Tibial nerve (tissue), 4 donors: Measurements from ENCODE around the gene XYLT1. TPM values are rescaled to one million over a fixed set of nuclear protein-coding genes. Genes with fewer than 3 reads are reported as not detected.

Source experiments
- DNase-seq, 2 donors: peaks; one replicate each; pipeline ENCODE4 v3.0.0-alpha.2; 2019; ENCODE audit warnings: low spot score in 2 of 2
- H3K27ac ChIP-seq, 4 donors: fragments of 200-600 bp; sonication (generic) in 3 of 4; one replicate each; pipeline ENCODE4 v1.5.1; 2017 to 2019; ENCODE audit warnings: mild to moderate bottlenecking in 1 of 4
- H3K27me3 ChIP-seq, 2 donors: fragments of 200-600 bp; sonication (generic) in 1 of 2; one replicate each; pipeline versions ENCODE4 v1.5.1 to v1.6.0; 2017 to 2019
- H3K36me3 ChIP-seq, 3 donors: fragments of 200-600 bp; sonication (generic); one replicate each; pipeline ENCODE4 v1.5.1; 2018 to 2019
- H3K4me1 ChIP-seq, 4 donors: fragments of 200-600 bp; sonication (generic) in 3 of 4; one replicate each; pipeline ENCODE4 v1.5.1; 2017 to 2019
- H3K4me3 ChIP-seq, 4 donors: fragments of 200-600 bp; sonication (generic) in 3 of 4; one replicate each; pipeline ENCODE4 v1.5.1; 2017 to 2019; ENCODE audit warnings: mild to moderate bottlenecking in 1 of 4, moderate library complexity in 1 of 4
- H3K9me3 ChIP-seq, 4 donors: fragments of 200-600 bp; sonication (generic) in 3 of 4; one replicate each; pipeline ENCODE4 v1.5.1; 2017 to 2019
- EP300 ChIP-seq, 2 donors: sonication (generic); formaldehyde crosslinking; IDR thresholded peaks; one replicate each; pipeline ENCODE4 v1.6.1; 2017; ENCODE audit warnings: antibody characterized with exemption in 2 of 2, mild to moderate bottlenecking in 1 of 2
- POLR2A ChIP-seq, 2 donors: fragments of 450-650 bp; IDR thresholded peaks; one replicate each; pipeline ENCODE4 v1.6.1; 2017; ENCODE audit warnings: antibody characterized with exemption in 2 of 2, mild to moderate bottlenecking in 2 of 2, moderate library complexity in 2 of 2
- WGBS, 2 donors: methylation state at CpG; one replicate each; pipeline ENCODE4 v1.1.5; 2018; 5-methylcytosine and 5-hydroxymethylcytosine counted together
- total RNA-seq, 4 donors: library from RNA; depleted of rRNA; stranded (reverse); fragments of >200 nt; gene quantifications; one replicate each; pipeline ENCODE4 v1.1.0, GENCODE V29; 2016
- TF ChIP-seq, protein P1 (sequence below), 5 experiments: fragments of 200-600 bp in 3 of 5; fragments of 450-650 bp in 2 of 5; sonication (generic) in 3 of 5; IDR thresholded peaks; one replicate each; pipeline ENCODE4 v1.5.1; 2016 to 2019; ENCODE audit warnings: antibody characterized with exemption in 5 of 5, mild to moderate bottlenecking in 3 of 5, moderate library complexity in 2 of 5

The XYLT1 gene
- total RNA-seq, 4 donors from 2014 or later = 13.8 to 23.1 (median 14.8) TPM

DNA sequence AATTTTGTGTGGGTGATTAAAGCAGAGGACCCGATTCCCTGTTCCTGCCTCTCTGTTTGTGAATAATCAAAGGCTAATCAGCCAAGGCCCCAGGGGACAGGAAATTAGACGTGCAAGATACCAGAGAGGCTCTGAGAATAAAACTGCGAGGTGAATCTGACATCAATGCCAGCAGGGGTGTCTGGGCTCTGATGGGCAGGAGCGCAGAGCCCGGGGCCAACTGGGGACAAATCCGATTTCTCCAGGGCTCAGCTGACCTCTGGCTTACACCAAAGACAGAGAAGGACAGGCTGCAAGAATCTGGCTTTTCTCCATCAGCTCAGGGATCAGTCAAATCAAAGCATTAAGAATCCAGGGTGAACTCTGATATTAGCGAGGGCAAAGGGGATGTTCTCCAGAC lies 174.3 kb downstream of the XYLT1 start:
- no peak for DNase-seq
- Histone ChIP-seq H3K27me3 (no peaks in the 10 kb centered on the region), H3K36me3 (no peaks in the 10 kb centered on the region), H3K4me1 (peaks cover 0 to 32% (median 3%) of the 10 kb centered on the region in 4 donors), H3K9me3 (no peaks in the 10 kb centered on the region), H3K4me3 (no peak overlapping the region), H3K27ac (no peak overlapping the region)
- TF ChIP-seq POLR2A (IDR thresholded peaks at IDR 0.05) = no peak
- TF ChIP-seq, protein P1, sequence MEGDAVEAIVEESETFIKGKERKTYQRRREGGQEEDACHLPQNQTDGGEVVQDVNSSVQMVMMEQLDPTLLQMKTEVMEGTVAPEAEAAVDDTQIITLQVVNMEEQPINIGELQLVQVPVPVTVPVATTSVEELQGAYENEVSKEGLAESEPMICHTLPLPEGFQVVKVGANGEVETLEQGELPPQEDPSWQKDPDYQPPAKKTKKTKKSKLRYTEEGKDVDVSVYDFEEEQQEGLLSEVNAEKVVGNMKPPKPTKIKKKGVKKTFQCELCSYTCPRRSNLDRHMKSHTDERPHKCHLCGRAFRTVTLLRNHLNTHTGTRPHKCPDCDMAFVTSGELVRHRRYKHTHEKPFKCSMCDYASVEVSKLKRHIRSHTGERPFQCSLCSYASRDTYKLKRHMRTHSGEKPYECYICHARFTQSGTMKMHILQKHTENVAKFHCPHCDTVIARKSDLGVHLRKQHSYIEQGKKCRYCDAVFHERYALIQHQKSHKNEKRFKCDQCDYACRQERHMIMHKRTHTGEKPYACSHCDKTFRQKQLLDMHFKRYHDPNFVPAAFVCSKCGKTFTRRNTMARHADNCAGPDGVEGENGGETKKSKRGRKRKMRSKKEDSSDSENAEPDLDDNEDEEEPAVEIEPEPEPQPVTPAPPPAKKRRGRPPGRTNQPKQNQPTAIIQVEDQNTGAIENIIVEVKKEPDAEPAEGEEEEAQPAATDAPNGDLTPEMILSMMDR (IDR thresholded peaks at IDR 0.05) = no peak
- TF ChIP-seq EP300 (IDR thresholded peaks at IDR 0.05) = no peak
- 64 to 69% methylated on average over 7 of the region's 7 CpGs for WGBS, 2 donors

DNA sequence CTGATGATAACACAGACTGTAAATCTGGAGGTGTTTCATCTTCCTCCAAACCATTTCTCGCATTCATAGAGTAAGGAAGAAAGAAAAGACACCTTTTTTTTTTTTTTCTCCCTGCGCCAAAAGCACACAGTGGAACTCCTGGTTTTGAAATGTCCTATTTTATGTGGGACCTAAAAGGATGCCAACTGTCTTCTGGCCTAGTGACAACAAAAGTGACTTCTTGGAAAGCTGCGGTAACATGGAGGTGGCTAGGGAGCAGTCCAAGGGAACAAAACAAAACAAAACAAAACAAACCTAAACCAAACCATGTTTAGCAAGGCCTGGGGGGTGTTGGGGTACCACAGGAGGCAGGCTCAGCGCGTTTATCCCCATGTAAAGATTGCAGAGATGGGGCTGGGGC lies 174.8 kb downstream of the XYLT1 start:
- TF ChIP-seq EP300 (IDR thresholded peaks at IDR 0.05) (peak in 1 of 2 donors; percentile 10), POLR2A (IDR thresholded peaks at IDR 0.05) (no peak)
- 67 to 77% methylated on average over 5 of the region's 5 CpGs for WGBS, 2 donors
- H3K4me3 ChIP-seq = no peak overlapping the region
- no peaks in the 10 kb centered on the region for H3K36me3 ChIP-seq
- peak in 1 of 2 donors; percentile 41 for DNase-seq
- H3K4me1 ChIP-seq = peaks cover 0 to 37% (median 3%) of the 10 kb centered on the region in 4 donors
- no peaks in the 10 kb centered on the region for H3K27me3 ChIP-seq
- no peak overlapping the region for H3K27ac ChIP-seq
- H3K9me3 ChIP-seq = no peaks in the 10 kb centered on the region

DNA sequence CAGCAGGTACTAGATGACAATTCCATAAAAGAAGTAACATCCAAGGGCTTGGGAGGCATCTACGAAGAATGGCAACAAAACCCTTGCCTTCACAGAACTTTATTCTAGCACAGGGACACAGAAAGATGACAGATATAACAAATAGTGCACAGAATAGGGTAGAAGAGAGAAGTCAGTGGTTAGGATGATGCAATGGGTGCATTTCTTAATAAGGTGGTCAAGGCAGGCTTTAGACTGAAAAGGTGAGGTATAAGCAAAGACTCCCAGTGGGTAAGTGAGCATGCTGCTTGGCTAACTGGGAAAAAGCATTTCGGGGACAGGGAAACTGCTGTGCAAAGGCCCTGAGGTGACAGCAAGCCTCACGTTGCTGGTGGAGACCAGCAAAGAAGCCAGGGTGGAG lies 175.9 kb downstream of the XYLT1 start:
- WGBS, 2 donors = 93 to 94% methylated on average over 3 of the region's 3 CpGs
- Histone ChIP-seq H3K36me3 (no peaks in the 10 kb centered on the region), H3K4me1 (peaks cover 0 to 40% (median 3%) of the 10 kb centered on the region in 4 donors), H3K27me3 (no peaks in the 10 kb centered on the region), H3K4me3 (no peak overlapping the region), H3K27ac (no peak overlapping the region), H3K9me3 (no peaks in the 10 kb centered on the region)
- TF ChIP-seq, protein P1 (IDR thresholded peaks at IDR 0.05) = no peak
- DNase-seq = no peak

DNA sequence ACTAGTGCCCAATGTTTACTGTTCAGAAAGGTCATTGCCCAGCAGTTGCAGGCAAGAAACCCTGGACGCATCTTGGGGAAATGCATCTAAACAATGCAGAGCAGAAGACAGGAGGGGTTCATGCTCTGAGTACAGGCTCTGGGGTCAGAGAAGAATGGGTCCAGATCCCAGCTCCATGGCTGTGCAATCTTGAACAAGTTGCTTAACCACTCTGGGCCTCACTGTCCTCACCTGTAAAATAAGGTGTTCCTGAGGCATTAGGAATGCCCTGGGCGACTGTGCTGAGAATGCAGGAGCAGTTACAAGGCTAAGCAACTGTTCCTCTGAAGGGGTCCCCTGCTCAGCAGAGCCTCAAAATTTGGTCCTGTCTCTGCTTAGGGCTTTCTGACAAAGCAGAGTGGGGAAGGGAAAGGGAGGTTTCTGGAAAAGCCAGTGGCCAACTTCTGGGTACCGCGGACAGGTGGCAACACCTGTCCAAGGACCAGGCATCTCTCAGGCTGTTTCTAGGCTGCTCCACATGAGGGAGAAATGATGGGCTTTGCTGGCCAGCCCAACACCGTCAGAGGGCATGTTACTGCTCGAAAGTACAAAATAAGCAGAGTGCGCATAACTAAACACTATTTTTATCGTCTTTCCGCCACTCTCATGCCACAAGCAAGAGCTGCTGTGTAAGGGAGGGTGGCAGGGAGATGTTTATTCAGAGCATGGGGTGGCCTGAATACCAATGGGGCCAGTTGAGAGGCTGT lies 176.8 kb downstream of the XYLT1 start:
- 83 to 85% methylated on average over 9 of the region's 9 CpGs for WGBS, 2 donors
- H3K4me3 ChIP-seq = no peak overlapping the region
- no peaks in the 10 kb centered on the region for H3K27me3 ChIP-seq
- no peak for DNase-seq
- H3K36me3 ChIP-seq = no peaks in the 10 kb centered on the region
- H3K4me1 ChIP-seq = peaks cover 0 to 33% (median 3%) of the 10 kb centered on the region in 4 donors
- H3K27ac ChIP-seq = no peak overlapping the region
- H3K9me3 ChIP-seq = no peaks in the 10 kb centered on the region
- TF ChIP-seq, protein P1 (IDR thresholded peaks at IDR 0.05) = no peak
- TF ChIP-seq POLR2A (IDR thresholded peaks at IDR 0.05) (no peak), EP300 (IDR thresholded peaks at IDR 0.05) (no peak)

DNA sequence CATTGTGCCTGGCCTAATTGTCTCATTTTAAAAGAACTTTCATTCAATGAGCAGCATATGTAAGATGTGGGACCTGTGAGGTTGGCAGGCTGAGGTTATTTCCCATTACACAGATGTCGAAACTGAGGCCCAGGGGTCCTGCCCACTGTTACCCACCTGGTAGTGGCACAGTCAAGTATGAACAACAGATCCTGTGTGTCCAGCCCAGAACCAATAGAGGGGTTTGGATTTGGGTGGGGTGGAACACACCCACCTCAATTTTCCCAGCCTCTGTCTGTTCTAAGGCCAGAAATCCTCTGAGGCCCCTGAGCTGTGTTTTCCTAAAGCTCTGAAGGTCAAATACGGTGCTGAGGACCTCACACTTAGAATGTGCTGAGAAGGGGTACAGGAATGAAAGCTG lies 179.5 kb downstream of the XYLT1 start:
- peak overlapping the region in 1 of 4 donors; percentile 25 for H3K27ac ChIP-seq
- TF ChIP-seq EP300 (IDR thresholded peaks at IDR 0.05) = no peak
- TF ChIP-seq POLR2A (IDR thresholded peaks at IDR 0.05) = no peak
- TF ChIP-seq, protein P1 (IDR thresholded peaks at IDR 0.05) = no peak
- 62 to 68% methylated on average over 2 of the region's 2 CpGs for WGBS, 2 donors
- H3K36me3 ChIP-seq = no peaks in the 10 kb centered on the region
- no peak for DNase-seq
- H3K4me3 ChIP-seq = no peak overlapping the region
- peaks cover 0 to 4% (median 0%) of the 10 kb centered on the region in 4 donors for H3K9me3 ChIP-seq
- H3K27me3 ChIP-seq = no peaks in the 10 kb centered on the region
- H3K4me1 ChIP-seq = peaks cover 0 to 33% (median 2%) of the 10 kb centered on the region in 4 donors
